DND-41 (cell line): ENCODE results near the gene TEX22.

Experiments
- ATAC-seq: fragments of 200-7000 bp; cut with Tn5 transposase; 3 replicates; pipeline ENCODE4 v1.9.1; 2021; ENCODE audit warnings: low read depth; ENCODE audit not compliant: insufficient read depth
- DNase-seq: peaks from one replicate; pipeline ENCODE4 v3.0.0-alpha.2; 2020
- H2AFZ ChIP-seq: 2 replicates; pipeline ENCODE4 v1.6.0; 2012; ENCODE audit warnings: low read depth, low read length
- H3K27ac ChIP-seq: 2 replicates; pipeline ENCODE4 v1.5.1; 2012; ENCODE audit warnings: low read length, inconsistent platforms
- H3K27me3 ChIP-seq: fragments of 200-600 bp; sonication (generic); 2 replicates; pipeline ENCODE4 v1.6.0; 2012; ENCODE audit warnings: low read length, mild to moderate bottlenecking, inconsistent platforms; ENCODE audit not compliant: insufficient read depth, poor library complexity
- H3K36me3 ChIP-seq: 2 replicates; pipeline ENCODE4 v1.5.1; 2012; ENCODE audit warnings: low read length, inconsistent platforms; ENCODE audit not compliant: insufficient read depth
- H3K4me1 ChIP-seq: 2 replicates; pipeline ENCODE4 v1.5.1; 2012; ENCODE audit warnings: mild to moderate bottlenecking, low read length; ENCODE audit not compliant: insufficient read depth
- H3K4me2 ChIP-seq: 2 replicates; pipeline ENCODE4 v1.6.0; 2012; ENCODE audit warnings: mild to moderate bottlenecking, moderate library complexity, low read length, inconsistent platforms; ENCODE audit not compliant: insufficient read depth
- H3K4me3 ChIP-seq, 2 experiments: fragments of 200-600 bp in 1 of 2; shearing (Covaris generic) in 1 of 2; 2 replicates each; pipeline ENCODE4 v1.5.1; 2012 to 2016; ENCODE audit warnings: inconsistent platforms in 2 of 2, low read length in 2 of 2, mild to moderate bottlenecking in 2 of 2, low read depth in 1 of 2, moderate library complexity in 1 of 2
- H3K79me2 ChIP-seq: 2 replicates; pipeline ENCODE4 v1.6.0; 2012; ENCODE audit warnings: low read length, inconsistent platforms; ENCODE audit not compliant: insufficient read depth
- H3K9ac ChIP-seq: 2 replicates; pipeline ENCODE4 v1.6.0; 2012; ENCODE audit warnings: low read depth, mild to moderate bottlenecking, inconsistent platforms, low read length, moderate library complexity
- H3K9me3 ChIP-seq: 2 replicates; pipeline ENCODE4 v1.5.1; 2012; ENCODE audit warnings: low read length, moderate library complexity, mild to moderate bottlenecking, inconsistent platforms; ENCODE audit not compliant: insufficient read depth, severe bottlenecking
- H4K20me1 ChIP-seq: 2 replicates; pipeline ENCODE4 v1.6.0; 2012; ENCODE audit warnings: low read length; ENCODE audit not compliant: insufficient read depth
- CTCF ChIP-seq: IDR thresholded peaks from 2 replicates; pipeline ENCODE4 v1.5.1; 2012; ENCODE audit warnings: borderline replicate concordance, low read length, moderate library complexity, mild to moderate bottlenecking; ENCODE audit not compliant: poor library complexity, severe bottlenecking; ENCODE audit errors: extremely low read depth
- EZH2 ChIP-seq: IDR thresholded peaks from 3 replicates; pipeline ENCODE4 v1.6.1; 2012; ENCODE audit warnings: borderline replicate concordance, low read depth, mild to moderate bottlenecking, moderate library complexity, low read length, inconsistent platforms; ENCODE audit not compliant: severe bottlenecking

Gene TEX22

GRCh38 chr14:105385698-105386365, 12.5 kb upstream of the TEX22 start:
- no peak for ATAC-seq
- H3K36me3 ChIP-seq: peaks cover 41% of the 10 kb centered on the region
- H3K9me3 ChIP-seq: no peaks in the 10 kb centered on the region
- no peak overlapping the region for H3K27ac ChIP-seq
- no peak overlapping the region for H2AFZ ChIP-seq
- H3K79me2 ChIP-seq: no peaks in the 10 kb centered on the region
- no peaks in the 10 kb centered on the region for H4K20me1 ChIP-seq
- no peak overlapping the region for H3K9ac ChIP-seq
- no peak overlapping the region for H3K4me3 ChIP-seq
- no peak for DNase-seq
- no peaks in the 10 kb centered on the region for H3K4me1 ChIP-seq
- TF ChIP-seq CTCF: no peak
- no peaks in the 10 kb centered on the region for H3K27me3 ChIP-seq
- H3K4me2 ChIP-seq: no peak overlapping the region

GRCh38 chr14:105386581-105387529, 11.5 kb upstream of the TEX22 start:
- ATAC-seq: no peak
- Histone ChIP-seq H3K27ac (no peak overlapping the region), H4K20me1 (no peaks in the 10 kb centered on the region), H3K9ac (no peak overlapping the region), H3K79me2 (no peaks in the 10 kb centered on the region), H2AFZ (no peak overlapping the region), H3K4me1 (no peaks in the 10 kb centered on the region), H3K9me3 (no peaks in the 10 kb centered on the region), H3K4me2 (no peak overlapping the region), H3K27me3 (no peaks in the 10 kb centered on the region), H3K36me3 (peaks cover 41% of the 10 kb centered on the region), H3K4me3 (no peak overlapping the region)
- TF ChIP-seq EZH2 (no peak), CTCF (no peak)
- no peak for DNase-seq

DNA sequence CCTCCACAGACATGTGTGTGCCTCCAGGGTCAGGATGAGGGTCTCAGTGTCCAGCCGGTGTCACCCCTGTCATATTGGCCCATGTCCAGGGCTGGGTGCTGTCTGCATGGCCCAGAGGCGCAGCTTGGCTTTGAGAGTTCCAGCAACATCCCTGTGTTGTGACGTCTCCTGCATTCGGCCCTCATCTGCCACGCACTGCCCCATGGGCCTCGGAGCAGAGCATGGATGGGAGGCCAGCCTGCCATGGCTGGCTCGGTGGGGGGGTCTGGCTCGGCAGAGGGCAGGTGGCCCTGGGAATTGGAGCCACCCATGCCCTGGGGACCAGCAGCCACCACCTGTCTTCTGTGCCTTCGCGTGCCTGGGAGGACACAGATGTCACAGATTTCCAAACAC, 10.8 kb upstream of the TEX22 start:
- TF ChIP-seq EZH2 (no peak), CTCF (no peak)
- peaks cover 37% of the 10 kb centered on the region for H3K36me3 ChIP-seq
- no peak overlapping the region for H2AFZ ChIP-seq
- no peak for ATAC-seq
- DNase-seq: no peak
- no peaks in the 10 kb centered on the region for H3K79me2 ChIP-seq
- H3K9ac ChIP-seq: no peak overlapping the region
- H3K9me3 ChIP-seq: no peaks in the 10 kb centered on the region
- no peak overlapping the region for H3K27ac ChIP-seq
- H3K4me3 ChIP-seq: no peak overlapping the region
- H4K20me1 ChIP-seq: no peaks in the 10 kb centered on the region
- no peaks in the 10 kb centered on the region for H3K4me1 ChIP-seq
- no peak overlapping the region for H3K4me2 ChIP-seq
- no peaks in the 10 kb centered on the region for H3K27me3 ChIP-seq
